Endothelial cell of umbilical vein (primary cell): ENCODE results near the gene LPP.

Source experiments
- EZH2 ChIP-seq: IDR thresholded peaks from 2 replicates; pipeline ENCODE4 v1.6.1; 2012; ENCODE audit warnings: borderline replicate concordance, low read depth, mild to moderate bottlenecking, moderate library complexity, low read length, inconsistent platforms; ENCODE audit not compliant: severe bottlenecking
- JUN ChIP-seq: IDR thresholded peaks from 2 replicates; pipeline ENCODE4 v1.6.1; 2011; ENCODE audit warnings: borderline replicate concordance, low read depth; ENCODE audit not compliant: insufficient read length, insufficient read depth
- POLR2A ChIP-seq: IDR thresholded peaks from 2 replicates; pipeline ENCODE4 v1.6.1; 2012; ENCODE audit warnings: low read depth, mild to moderate bottlenecking, control low read depth, low read length
- POLR2AphosphoS5 ChIP-seq: IDR thresholded peaks from 2 replicates; pipeline ENCODE4 v1.6.1; 2012; ENCODE audit warnings: low read depth, mild to moderate bottlenecking, control low read depth, low read length, moderate library complexity; ENCODE audit not compliant: insufficient read depth
- TF ChIP-seq, protein P1 (sequence below), 2 donors: IDR thresholded peaks; 1 replicate in 1 of 2; 2 replicates in 1 of 2; pipeline ENCODE4 v1.5.1; 2011; ENCODE audit warnings: low read length in 2 of 2, mild to moderate bottlenecking in 2 of 2, moderate library complexity in 2 of 2, control low read depth in 1 of 2, inconsistent platforms in 1 of 2, low read depth in 1 of 2; ENCODE audit not compliant: insufficient read depth in 1 of 2; ENCODE audit errors: extremely low read depth in 1 of 2

DNA sequence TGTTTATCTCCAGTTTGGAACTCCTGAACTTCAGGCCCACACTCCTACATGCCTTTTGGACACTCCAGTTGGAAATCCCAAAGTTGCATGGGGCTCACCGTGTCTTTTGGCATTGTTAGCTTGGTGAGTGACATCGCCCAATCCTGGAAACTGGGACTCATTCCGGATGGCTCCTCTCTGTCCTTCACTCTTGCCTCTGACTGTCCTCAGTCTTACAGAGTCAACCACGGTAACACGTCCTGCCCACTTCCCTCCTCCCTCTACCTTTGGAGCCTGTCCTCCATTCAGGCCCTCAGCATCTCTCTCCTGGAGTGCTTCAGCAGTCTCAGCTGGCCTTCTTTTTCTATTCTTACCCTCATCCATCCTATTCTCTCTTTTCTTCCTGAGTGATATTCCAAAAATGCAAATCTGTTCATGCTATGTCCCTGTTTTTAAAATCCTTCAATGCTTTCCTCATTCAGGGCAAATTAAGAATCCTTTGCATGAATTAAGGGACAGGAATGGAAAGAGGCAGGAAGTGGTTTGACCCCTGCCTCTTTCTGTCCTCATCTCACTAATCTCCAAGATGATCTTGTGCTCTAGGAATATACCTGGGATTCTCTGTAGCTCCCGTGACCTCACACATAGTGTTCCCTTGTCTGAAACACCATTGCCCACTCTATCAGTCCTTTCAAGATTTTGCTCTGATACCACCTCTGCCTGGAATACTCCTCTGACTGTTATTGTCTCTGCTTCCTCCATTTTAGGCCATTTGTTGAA is 42.5 kb downstream of the LPP start:
- TF ChIP-seq, protein P1, sequence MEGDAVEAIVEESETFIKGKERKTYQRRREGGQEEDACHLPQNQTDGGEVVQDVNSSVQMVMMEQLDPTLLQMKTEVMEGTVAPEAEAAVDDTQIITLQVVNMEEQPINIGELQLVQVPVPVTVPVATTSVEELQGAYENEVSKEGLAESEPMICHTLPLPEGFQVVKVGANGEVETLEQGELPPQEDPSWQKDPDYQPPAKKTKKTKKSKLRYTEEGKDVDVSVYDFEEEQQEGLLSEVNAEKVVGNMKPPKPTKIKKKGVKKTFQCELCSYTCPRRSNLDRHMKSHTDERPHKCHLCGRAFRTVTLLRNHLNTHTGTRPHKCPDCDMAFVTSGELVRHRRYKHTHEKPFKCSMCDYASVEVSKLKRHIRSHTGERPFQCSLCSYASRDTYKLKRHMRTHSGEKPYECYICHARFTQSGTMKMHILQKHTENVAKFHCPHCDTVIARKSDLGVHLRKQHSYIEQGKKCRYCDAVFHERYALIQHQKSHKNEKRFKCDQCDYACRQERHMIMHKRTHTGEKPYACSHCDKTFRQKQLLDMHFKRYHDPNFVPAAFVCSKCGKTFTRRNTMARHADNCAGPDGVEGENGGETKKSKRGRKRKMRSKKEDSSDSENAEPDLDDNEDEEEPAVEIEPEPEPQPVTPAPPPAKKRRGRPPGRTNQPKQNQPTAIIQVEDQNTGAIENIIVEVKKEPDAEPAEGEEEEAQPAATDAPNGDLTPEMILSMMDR (IDR thresholded peaks at IDR 0.05; ENCODE audit: extremely low read depth in 1 of 2, insufficient read depth in 1 of 2, low read depth in 1 of 2, low read length in 2 of 2), result no peak
- TF ChIP-seq POLR2A (no peak), POLR2AphosphoS5 (no peak), JUN (no peak), EZH2 (no peak)
